GM12801 (cell line): ENCODE data around the gene HSD3B1.

Experiments
- CTCF ChIP-seq: IDR thresholded peaks from one replicate; pipeline ENCODE4 v1.5.1; 2011; ENCODE audit warnings: control low read depth; ENCODE audit not compliant: insufficient read length; ENCODE audit errors: extremely low read depth

The HSD3B1 gene

GRCh38 chr1:119546641-119547040, 39.6 kb downstream of the HSD3B1 start:
- no peak for TF ChIP-seq CTCF

GRCh38 chr1:119547306-119547705, 40.3 kb downstream of the HSD3B1 start:
- no peak for TF ChIP-seq CTCF

GRCh38 chr1:119547805-119548204, 40.8 kb downstream of the HSD3B1 start:
- no peak for TF ChIP-seq CTCF

GRCh38 chr1:119549719-119550132, 42.7 kb downstream of the HSD3B1 start:
- no peak for TF ChIP-seq CTCF

- TF ChIP-seq CTCF = no peak
Observed at GRCh38 chr1:119550381-119550780, 43.4 kb downstream of the HSD3B1 start.

- TF ChIP-seq CTCF = no peak
Observed at GRCh38 chr1:119551218-119551617, 44.2 kb downstream of the HSD3B1 start.

- no peak for TF ChIP-seq CTCF
Observed at GRCh38 chr1:119554183-119554582, 47.2 kb downstream of the HSD3B1 start.

- no peak for TF ChIP-seq CTCF
Observed at GRCh38 chr1:119556423-119556822, 49.4 kb downstream of the HSD3B1 start.
